Measurements from ENCODE around the gene SHC3. TPM values are rescaled to one million over a fixed set of nuclear protein-coding genes. Genes with fewer than 3 reads are reported as not detected.

The SHC3 gene
- total RNA-seq, 4 donors from 2014 or later, result 0.51 to 3.5 (median 2.5) TPM

DNA sequence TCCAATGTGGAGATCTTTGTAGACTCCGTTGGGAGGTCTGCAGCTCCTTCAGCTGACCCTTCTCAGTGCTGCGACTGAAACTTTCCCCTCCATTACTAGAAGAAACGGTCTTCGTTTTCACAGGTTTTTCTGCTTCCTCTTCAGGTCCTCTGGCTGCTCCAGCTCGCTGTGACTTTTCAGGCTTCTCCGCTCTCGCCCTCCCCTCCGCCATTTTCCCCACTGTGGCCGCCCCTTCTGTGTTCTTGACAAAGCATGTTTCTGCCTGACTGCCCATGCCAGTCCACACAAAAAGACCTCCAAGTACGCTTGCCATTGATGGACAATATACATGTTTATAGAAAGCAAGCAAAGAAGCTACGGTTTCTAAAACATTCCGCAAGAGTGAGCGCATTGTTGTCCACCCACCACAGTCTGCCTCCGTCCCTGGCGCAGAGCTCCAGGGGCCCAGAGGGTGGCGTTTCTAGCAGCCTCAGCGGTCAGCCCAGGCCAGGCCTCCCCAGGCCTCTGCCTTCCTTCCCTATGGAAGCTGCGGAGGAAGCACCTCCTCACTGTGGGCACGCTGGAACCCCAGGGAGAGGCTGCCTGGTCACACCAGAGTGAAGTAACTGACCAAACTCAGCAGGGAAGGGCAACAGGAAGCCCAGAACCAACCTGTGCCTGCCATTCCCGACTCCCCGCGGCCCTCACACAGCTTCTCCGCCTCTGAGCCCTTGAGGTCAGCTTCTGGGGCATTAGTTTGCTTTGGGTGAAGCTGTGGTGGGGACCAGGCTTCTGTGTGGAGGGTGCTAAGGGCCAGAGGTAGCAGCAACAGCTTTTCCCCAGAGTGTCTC is 207.3 kb downstream of the SHC3 start:
- no peak for DNase-seq
- intact Hi-C loops (cut with DNase I; ENCODE audit: low total_unique reads), result no loop called here
- no peak overlapping the region for H3K4me3 ChIP-seq
- H3K4me1 ChIP-seq, result no peaks in the 10 kb centered on the region
- H3K27me3 ChIP-seq, result no peaks in the 10 kb centered on the region
- H3K27ac ChIP-seq, result no peak overlapping the region
- no peaks in the 10 kb centered on the region for H3K36me3 ChIP-seq
- TF ChIP-seq, protein P1, sequence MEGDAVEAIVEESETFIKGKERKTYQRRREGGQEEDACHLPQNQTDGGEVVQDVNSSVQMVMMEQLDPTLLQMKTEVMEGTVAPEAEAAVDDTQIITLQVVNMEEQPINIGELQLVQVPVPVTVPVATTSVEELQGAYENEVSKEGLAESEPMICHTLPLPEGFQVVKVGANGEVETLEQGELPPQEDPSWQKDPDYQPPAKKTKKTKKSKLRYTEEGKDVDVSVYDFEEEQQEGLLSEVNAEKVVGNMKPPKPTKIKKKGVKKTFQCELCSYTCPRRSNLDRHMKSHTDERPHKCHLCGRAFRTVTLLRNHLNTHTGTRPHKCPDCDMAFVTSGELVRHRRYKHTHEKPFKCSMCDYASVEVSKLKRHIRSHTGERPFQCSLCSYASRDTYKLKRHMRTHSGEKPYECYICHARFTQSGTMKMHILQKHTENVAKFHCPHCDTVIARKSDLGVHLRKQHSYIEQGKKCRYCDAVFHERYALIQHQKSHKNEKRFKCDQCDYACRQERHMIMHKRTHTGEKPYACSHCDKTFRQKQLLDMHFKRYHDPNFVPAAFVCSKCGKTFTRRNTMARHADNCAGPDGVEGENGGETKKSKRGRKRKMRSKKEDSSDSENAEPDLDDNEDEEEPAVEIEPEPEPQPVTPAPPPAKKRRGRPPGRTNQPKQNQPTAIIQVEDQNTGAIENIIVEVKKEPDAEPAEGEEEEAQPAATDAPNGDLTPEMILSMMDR (IDR thresholded peaks at IDR 0.05), result no peak
- TF ChIP-seq POLR2A (IDR thresholded peaks at IDR 0.05), result no peak
- H3K9me3 ChIP-seq, result no peaks in the 10 kb centered on the region

DNA sequence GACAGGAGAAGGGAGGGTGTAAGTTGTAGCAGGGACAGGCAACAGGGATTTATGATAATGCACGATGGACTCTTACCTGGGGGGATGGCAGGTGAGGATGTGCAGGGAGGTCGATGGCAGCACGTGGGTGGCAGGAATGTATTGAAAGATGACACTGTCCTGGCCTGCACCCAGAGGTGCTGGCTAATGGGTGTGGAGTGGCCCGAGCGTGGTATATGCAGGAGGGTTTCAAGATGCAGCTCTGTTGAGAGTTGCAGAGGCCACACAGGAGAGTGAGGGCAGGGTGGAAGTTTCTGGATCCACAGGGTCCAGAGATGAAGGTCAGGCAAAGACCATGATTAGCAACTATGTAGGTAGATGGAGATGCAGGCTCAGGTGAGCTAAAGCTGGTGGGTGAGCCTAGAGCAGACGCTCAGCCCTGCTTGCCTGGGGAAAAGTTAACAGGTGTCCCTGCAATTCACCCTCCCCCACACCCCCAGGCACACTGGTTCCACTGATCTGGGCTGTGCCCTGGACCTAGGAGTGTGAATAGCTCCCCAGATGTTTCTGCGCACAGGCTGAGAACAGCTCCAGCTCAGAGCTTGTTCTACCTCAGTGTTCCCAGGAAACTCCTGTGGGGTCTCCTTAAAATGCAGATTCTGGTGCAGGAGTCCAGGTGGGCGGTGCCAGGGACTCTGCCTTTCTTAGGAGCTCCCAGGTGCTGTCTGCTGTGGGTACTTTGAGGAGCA is 208.8 kb downstream of the SHC3 start:
- no peak overlapping the region for H3K4me3 ChIP-seq
- no peaks in the 10 kb centered on the region for H3K36me3 ChIP-seq
- no peaks in the 10 kb centered on the region for H3K27me3 ChIP-seq
- H3K27ac ChIP-seq, result no peak overlapping the region
- no peaks in the 10 kb centered on the region for H3K4me1 ChIP-seq
- TF ChIP-seq POLR2A (IDR thresholded peaks at IDR 0.05), result no peak
- TF ChIP-seq, protein P1 (IDR thresholded peaks at IDR 0.05), result no peak
- intact Hi-C loops (cut with DNase I; ENCODE audit: low total_unique reads), result no loop called here
- DNase-seq, result no peak
- no peaks in the 10 kb centered on the region for H3K9me3 ChIP-seq

DNA sequence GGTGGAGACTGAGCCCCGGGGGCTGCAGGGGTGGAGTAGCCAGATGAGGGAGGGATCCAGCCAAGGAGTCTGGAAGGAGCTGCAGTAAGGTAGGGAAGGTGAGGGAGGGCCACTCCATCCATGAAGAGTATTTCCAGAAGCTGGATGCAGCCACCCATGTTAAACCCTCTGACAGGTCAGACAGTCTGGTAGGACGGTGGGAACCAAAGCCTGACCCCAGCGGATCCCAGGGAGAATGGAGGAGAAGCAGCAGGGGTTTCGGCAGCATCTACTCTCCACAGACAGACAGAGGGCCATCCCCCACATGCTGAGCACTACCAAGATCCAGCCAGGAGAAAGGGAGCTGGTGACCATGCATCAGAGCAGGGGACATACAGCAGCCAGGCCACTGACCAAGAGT is 209.8 kb downstream of the SHC3 start:
- H3K27me3 ChIP-seq, result no peaks in the 10 kb centered on the region
- intact Hi-C loops (cut with DNase I; ENCODE audit: low total_unique reads), result no loop called here
- no peak for DNase-seq
- no peak overlapping the region for H3K4me3 ChIP-seq
- no peak for TF ChIP-seq POLR2A (IDR thresholded peaks at IDR 0.05)
- TF ChIP-seq, protein P1 (IDR thresholded peaks at IDR 0.05), result no peak
- H3K36me3 ChIP-seq, result no peaks in the 10 kb centered on the region
- H3K27ac ChIP-seq, result no peak overlapping the region
- no peaks in the 10 kb centered on the region for H3K4me1 ChIP-seq
- no peaks in the 10 kb centered on the region for H3K9me3 ChIP-seq

DNA sequence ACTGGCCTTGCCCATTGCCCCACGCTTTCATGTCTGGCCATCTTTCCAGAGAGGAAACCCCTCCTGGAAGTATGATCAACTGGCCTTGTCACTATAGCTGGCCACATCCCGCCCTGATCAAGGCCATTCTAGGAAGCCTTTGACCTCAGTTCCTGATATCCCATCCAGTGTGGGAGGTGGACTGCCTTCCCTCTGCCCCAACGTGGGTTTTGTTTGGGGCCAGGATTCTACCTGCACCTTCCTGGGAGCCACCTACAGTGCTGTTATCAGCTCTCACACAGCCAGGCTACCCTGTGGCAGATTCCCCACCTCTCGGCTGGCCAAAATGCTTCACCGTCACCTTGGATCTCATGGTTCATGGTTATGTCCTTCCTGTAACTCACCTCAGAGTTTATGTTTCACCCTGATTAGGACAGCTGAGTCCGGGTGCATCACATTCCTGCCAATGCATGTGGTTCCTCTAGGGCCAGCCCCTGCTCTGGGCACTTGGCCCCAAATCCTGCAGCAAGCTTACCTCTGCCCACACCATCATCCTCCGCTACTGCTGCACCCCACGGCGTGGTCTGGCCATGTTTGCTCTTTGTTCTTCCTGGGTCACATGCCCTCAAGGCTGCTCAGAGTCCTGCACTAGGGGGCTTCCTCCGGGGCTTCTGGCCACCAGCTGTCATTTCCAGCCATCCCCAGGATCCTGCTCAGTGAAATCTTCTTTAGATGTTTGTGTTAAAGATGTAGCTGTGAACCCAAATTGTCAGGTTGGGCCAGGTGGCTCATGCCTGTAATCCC is 211.5 kb downstream of the SHC3 start:
- no peak for TF ChIP-seq POLR2A (IDR thresholded peaks at IDR 0.05)
- TF ChIP-seq, protein P1 (IDR thresholded peaks at IDR 0.05), result no peak

More for the DNA sequence above, 211.5 kb downstream of the SHC3 start:
- intact Hi-C loops (cut with DNase I; ENCODE audit: low total_unique reads), result no loop called here
- no peaks in the 10 kb centered on the region for H3K36me3 ChIP-seq
- no peak for DNase-seq
- H3K27me3 ChIP-seq, result no peaks in the 10 kb centered on the region
- no peaks in the 10 kb centered on the region for H3K9me3 ChIP-seq
- H3K27ac ChIP-seq, result no peak overlapping the region
- no peaks in the 10 kb centered on the region for H3K4me1 ChIP-seq
- no peak overlapping the region for H3K4me3 ChIP-seq
